Mesodermal cell (in vitro differentiated cells): ENCODE measurements around the gene ABL1.

ENCODE experiments used
- H3K27ac ChIP-seq: 2 replicates; pipeline ENCODE4 v1.7.0; 2013; ENCODE audit warnings: mild to moderate bottlenecking, low read depth, low read length, moderate library complexity; ENCODE audit not compliant: severe bottlenecking
- H3K36me3 ChIP-seq: 2 replicates; pipeline ENCODE4 v1.7.1; 2013; ENCODE audit warnings: mild to moderate bottlenecking, low read length, moderate library complexity; ENCODE audit not compliant: control insufficient read depth, insufficient read depth
- H3K4me1 ChIP-seq: one replicate; pipeline ENCODE4 v1.7.1; 2013; ENCODE audit warnings: mild to moderate bottlenecking, low read length; ENCODE audit not compliant: insufficient read depth, control insufficient read depth, poor library complexity, severe bottlenecking
- H3K4me3 ChIP-seq: 2 replicates; pipeline ENCODE4 v1.7.0; 2013; ENCODE audit warnings: low read length, control low read depth, mild to moderate bottlenecking; ENCODE audit not compliant: insufficient read depth, poor library complexity, severe bottlenecking; ENCODE audit errors: extremely low read depth
- H3K9me3 ChIP-seq: 2 replicates; pipeline ENCODE4 v1.7.1; 2013; ENCODE audit warnings: mild to moderate bottlenecking, low read length, moderate library complexity; ENCODE audit not compliant: control insufficient read depth
- WGBS, 2 experiments: methylation state at CpG; one replicate each; pipeline ENCODE4 v1.1.5; 2013; ENCODE audit warnings: missing lambda C conversion rate in 2 of 2; ENCODE audit not compliant: insufficient coverage in 2 of 2; 5-methylcytosine and 5-hydroxymethylcytosine counted together

The ABL1 gene

GRCh38 chr9:130922893-130923610, 88.0 kb downstream of the ABL1 start:
- Histone ChIP-seq H3K4me1 (no peaks in the 10 kb centered on the region), H3K36me3 (no peaks in the 10 kb centered on the region), H3K9me3 (no peaks in the 10 kb centered on the region), H3K27ac (no peak overlapping the region), H3K4me3 (no peak overlapping the region)
- WGBS, 2 experiments: 75 to 88% methylated on average over 11 to 14 of the region's 16 CpGs

GRCh38 chr9:130923611-130924447, 88.8 kb downstream of the ABL1 start:
- WGBS, 2 experiments: 90 to 92% methylated on average over 28 to 36 of the region's 42 CpGs

GRCh38 chr9:130924448-130924788, 89.4 kb downstream of the ABL1 start:
- H3K4me1 ChIP-seq: no peaks in the 10 kb centered on the region
- H3K27ac ChIP-seq: no peak overlapping the region
- H3K4me3 ChIP-seq: no peak overlapping the region
- no peaks in the 10 kb centered on the region for H3K36me3 ChIP-seq
- WGBS, 2 experiments: 82 to 87% methylated on average over 10 of the region's 10 CpGs
- H3K9me3 ChIP-seq: no peaks in the 10 kb centered on the region

More at GRCh38 chr9:130923611-130924447, 88.8 kb downstream of the ABL1 start:
- Histone ChIP-seq H3K4me3 (no peak overlapping the region), H3K36me3 (no peaks in the 10 kb centered on the region), H3K4me1 (no peaks in the 10 kb centered on the region), H3K27ac (no peak overlapping the region), H3K9me3 (no peaks in the 10 kb centered on the region)

- Histone ChIP-seq H3K36me3 (no peaks in the 10 kb centered on the region), H3K9me3 (no peaks in the 10 kb centered on the region), H3K27ac (no peak overlapping the region), H3K4me1 (no peaks in the 10 kb centered on the region), H3K4me3 (no peak overlapping the region)
- 88 to 94% methylated on average over 8 to 12 of the region's 19 CpGs for WGBS, 2 experiments
Observed at GRCh38 chr9:130925050-130925678, 90.1 kb downstream of the ABL1 start.

- 86 to 91% methylated on average over 9 to 10 of the region's 10 CpGs for WGBS, 2 experiments
Observed at GRCh38 chr9:130927338-130927737, 92.3 kb downstream of the ABL1 start.

GRCh38 chr9:130927995-130928900, 93.2 kb downstream of the ABL1 start:
- 82 to 93% methylated on average over 3 to 11 of the region's 14 CpGs for WGBS, 2 experiments
- Histone ChIP-seq H3K4me1 (peaks cover 8% of the 10 kb centered on the region), H3K4me3 (no peak overlapping the region), H3K9me3 (no peaks in the 10 kb centered on the region), H3K36me3 (no peaks in the 10 kb centered on the region), H3K27ac (no peak overlapping the region)

More at GRCh38 chr9:130927338-130927737, 92.3 kb downstream of the ABL1 start:
- H3K36me3 ChIP-seq: no peaks in the 10 kb centered on the region
- no peaks in the 10 kb centered on the region for H3K4me1 ChIP-seq
- no peak overlapping the region for H3K4me3 ChIP-seq
- H3K27ac ChIP-seq: no peak overlapping the region
- no peaks in the 10 kb centered on the region for H3K9me3 ChIP-seq

GRCh38 chr9:130929571-130930038, 94.6 kb downstream of the ABL1 start:
- no peak overlapping the region for H3K27ac ChIP-seq
- no peak overlapping the region for H3K4me3 ChIP-seq
- peaks cover 10% of the 10 kb centered on the region for H3K4me1 ChIP-seq
- no peaks in the 10 kb centered on the region for H3K9me3 ChIP-seq
- no peaks in the 10 kb centered on the region for H3K36me3 ChIP-seq
- 91 to 94% methylated on average over 36 of the region's 36 CpGs for WGBS, 2 experiments

- H3K4me3 ChIP-seq: no peak overlapping the region
- H3K27ac ChIP-seq: no peak overlapping the region
- H3K4me1 ChIP-seq: peaks cover 10% of the 10 kb centered on the region
- 86 to 88% methylated on average over 21 to 22 of the region's 23 CpGs for WGBS, 2 experiments
- H3K9me3 ChIP-seq: no peaks in the 10 kb centered on the region
- H3K36me3 ChIP-seq: no peaks in the 10 kb centered on the region
Observed at GRCh38 chr9:130930132-130930803, 95.2 kb downstream of the ABL1 start.

GRCh38 chr9:130930804-130931349, 95.8 kb downstream of the ABL1 start:
- 89 to 98% methylated on average over 6 to 12 of the region's 15 CpGs for WGBS, 2 experiments
- H3K4me1 ChIP-seq: peaks cover 12% of the 10 kb centered on the region
- H3K36me3 ChIP-seq: no peaks in the 10 kb centered on the region

More at GRCh38 chr9:130930804-130931349, 95.8 kb downstream of the ABL1 start:
- H3K27ac ChIP-seq: no peak overlapping the region
- H3K4me3 ChIP-seq: no peak overlapping the region
- H3K9me3 ChIP-seq: no peaks in the 10 kb centered on the region
